NB4 (cell line): ENCODE measurements around the gene ZNF772.

ENCODE experiments used
- DNase-seq: peaks from one replicate; pipeline ENCODE4 v3.0.0; 2010; ENCODE audit warnings: low read depth
- H3K4me3 ChIP-seq: one replicate; pipeline ENCODE4 v1.5.1; 2011; ENCODE audit warnings: mild to moderate bottlenecking, low read depth, low read length, moderate library complexity
- MYC ChIP-seq: IDR thresholded peaks from 2 replicates; pipeline ENCODE4 v1.6.1; 2011; ENCODE audit warnings: low read depth, low read length
- POLR2A ChIP-seq: IDR thresholded peaks from 2 replicates; pipeline ENCODE4 v1.6.1; 2011; ENCODE audit warnings: mild to moderate bottlenecking; ENCODE audit not compliant: insufficient read length; ENCODE audit errors: extremely low read depth
- TF ChIP-seq, protein P1 (sequence below): IDR thresholded peaks from 2 replicates; pipeline ENCODE4 v1.6.1; 2011; ENCODE audit warnings: low read depth, low read length
- TF ChIP-seq, protein P2 (sequence below): IDR thresholded peaks from one replicate; pipeline ENCODE4 v1.5.1; 2012; ENCODE audit warnings: low read depth, low read length

The ZNF772 gene

DNA sequence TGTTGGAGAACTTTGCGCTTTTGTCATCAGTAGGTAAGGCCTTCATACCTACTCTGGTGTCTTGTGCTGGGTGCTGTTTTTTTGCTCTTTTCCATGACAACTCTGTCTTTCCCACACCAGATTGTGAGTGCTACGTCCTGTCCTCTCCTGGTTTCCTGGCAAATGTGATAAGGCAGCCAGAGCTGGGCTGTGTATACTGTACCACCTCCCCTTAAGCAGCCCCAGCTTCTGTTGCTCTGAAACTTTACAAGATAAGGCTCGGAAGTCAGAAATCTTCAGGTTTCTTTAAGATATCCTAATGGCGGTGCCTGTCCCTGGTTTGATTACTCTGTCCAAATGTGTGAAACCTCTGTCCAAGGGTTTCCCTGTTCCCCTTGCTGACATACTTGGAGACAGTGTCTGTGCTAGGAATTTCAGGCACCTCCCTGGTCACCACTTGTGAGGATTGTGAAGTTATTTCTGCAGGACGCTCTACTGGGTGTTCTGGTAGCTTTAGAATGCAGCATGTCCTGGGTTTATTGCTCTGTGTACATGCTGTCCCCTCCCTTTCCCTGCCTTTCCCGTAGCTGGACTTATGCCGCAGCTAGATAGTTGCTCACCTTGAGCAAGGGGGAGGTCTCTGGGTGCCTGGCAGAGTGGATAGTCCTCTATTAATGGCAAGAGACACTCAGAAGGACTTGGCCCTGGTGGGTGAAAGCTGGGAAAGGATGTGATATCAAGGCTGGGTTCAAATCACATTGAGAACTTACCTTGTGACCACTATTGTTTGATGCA, 35.2 kb downstream of the ZNF772 start:
- TF ChIP-seq POLR2A (no peak), MYC (no peak)
- TF ChIP-seq, protein P1, sequence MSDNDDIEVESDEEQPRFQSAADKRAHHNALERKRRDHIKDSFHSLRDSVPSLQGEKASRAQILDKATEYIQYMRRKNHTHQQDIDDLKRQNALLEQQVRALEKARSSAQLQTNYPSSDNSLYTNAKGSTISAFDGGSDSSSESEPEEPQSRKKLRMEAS = no peak
- TF ChIP-seq, protein P2, sequence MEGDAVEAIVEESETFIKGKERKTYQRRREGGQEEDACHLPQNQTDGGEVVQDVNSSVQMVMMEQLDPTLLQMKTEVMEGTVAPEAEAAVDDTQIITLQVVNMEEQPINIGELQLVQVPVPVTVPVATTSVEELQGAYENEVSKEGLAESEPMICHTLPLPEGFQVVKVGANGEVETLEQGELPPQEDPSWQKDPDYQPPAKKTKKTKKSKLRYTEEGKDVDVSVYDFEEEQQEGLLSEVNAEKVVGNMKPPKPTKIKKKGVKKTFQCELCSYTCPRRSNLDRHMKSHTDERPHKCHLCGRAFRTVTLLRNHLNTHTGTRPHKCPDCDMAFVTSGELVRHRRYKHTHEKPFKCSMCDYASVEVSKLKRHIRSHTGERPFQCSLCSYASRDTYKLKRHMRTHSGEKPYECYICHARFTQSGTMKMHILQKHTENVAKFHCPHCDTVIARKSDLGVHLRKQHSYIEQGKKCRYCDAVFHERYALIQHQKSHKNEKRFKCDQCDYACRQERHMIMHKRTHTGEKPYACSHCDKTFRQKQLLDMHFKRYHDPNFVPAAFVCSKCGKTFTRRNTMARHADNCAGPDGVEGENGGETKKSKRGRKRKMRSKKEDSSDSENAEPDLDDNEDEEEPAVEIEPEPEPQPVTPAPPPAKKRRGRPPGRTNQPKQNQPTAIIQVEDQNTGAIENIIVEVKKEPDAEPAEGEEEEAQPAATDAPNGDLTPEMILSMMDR = no peak
- H3K4me3 ChIP-seq = no peak overlapping the region
- DNase-seq = no peak

DNA sequence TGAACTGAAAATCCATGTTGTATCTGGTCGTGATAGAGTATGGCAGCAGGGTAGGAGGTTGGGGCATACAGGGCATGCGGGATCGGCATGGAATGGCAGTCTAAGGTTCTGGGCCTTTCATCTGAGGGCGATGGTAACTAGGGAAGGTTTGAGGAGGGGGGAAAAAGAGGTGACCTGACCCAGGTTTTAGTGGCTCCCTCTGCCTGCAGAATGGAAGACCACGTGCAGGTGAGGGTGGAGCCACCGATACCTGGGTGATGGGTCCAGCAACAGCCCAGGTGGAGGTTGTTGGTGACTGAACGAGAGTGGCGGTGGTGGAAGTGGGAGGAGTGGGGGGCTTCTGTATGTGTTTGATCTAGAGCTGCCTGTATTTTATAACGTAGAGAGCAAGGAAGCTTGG, 38.4 kb downstream of the ZNF772 start:
- TF ChIP-seq, protein P1 = no peak
- TF ChIP-seq MYC = no peak
- TF ChIP-seq, protein P2 = no peak
- no peak for TF ChIP-seq POLR2A
- no peak overlapping the region for H3K4me3 ChIP-seq
- no peak for DNase-seq

DNA sequence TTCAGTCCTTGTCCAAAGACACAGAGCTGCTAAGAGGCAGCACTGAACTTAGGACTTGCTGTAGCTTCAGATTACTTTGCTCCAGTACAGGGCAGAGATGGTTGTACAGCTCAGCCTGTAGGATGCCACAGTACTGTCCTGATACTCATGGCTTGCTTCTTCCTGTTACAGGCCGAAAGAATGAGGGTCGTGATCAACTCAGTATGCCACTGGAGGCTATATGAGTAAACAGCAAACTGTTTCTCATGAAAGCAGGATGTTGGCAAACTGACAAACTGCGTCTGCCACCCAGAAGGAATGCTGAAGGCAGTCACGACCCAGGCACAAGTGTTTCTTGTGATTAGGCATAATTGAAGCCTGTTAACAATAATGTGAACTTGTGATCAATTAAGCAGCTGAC, 39.4 kb downstream of the ZNF772 start:
- no peak overlapping the region for H3K4me3 ChIP-seq
- TF ChIP-seq, protein P1 = no peak
- TF ChIP-seq MYC (no peak), POLR2A (no peak)
- TF ChIP-seq, protein P2 = no peak
- no peak for DNase-seq

DNA sequence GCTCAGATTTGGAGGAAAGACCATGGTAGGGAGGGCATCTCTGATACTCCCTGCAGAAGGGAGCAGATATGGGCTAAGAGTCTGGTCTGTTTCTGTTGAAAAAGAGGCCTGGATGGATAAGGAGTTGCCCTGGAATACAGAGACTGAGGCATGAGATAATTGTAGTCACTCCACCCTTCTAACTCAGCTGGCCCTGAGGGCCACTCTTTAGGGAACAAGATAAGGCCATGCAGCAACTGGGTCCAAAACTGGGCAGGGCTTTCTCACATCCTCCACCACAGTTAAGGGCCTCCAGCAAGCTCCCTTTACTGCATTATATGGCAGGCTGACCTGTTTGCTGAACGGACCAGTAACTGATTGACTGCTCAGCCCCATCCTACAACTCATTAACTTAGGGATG, 40.9 kb downstream of the ZNF772 start:
- TF ChIP-seq, protein P2 = no peak
- no peak for TF ChIP-seq POLR2A
- no peak for TF ChIP-seq MYC
- TF ChIP-seq, protein P1 = no peak
- H3K4me3 ChIP-seq = peak overlapping the region; percentile 82

DNA sequence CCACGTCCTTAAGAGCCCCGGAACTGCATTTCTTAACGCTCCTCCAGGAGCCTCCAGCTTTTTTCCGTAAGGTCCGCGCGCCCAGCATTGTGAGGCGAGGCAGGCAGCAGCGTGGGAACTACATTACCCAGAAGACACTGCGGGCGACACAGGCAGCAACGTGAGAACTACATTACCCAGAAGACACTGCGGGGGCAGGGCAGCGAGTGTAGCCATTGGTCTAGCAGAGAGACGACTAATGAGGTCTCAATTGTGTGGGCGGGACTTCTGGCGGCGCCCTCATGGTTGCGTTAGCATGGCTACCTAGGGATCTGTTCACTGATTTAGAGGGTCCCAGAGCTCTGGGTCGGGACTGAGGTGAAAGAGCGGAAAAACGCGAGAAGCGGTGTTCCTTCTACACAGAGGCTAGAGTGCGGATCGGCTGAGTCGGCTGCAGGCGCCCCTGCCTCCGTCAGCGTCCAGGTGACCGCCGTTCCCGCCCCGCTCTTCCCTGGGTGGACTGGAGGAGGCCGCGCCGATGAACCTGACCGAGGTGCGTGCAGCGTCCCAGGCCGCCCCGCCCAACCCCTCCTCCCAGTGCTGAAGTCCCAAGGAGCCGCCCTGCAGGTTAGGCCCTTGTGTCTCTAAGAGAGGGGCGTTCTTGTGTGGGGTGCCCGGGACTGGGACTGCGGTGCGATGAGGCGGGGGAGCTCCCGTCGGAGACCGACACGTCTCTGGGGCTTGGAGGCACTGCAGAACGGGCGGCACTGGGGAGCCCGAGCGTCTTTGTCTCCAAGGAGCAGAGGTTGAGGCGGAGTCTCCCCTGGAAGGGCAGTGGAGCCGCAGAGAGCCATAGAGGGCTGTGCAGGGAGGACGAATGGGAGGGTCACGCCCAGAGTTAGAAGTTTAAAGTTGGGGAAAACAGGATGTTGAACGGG, 42.0 kb downstream of the ZNF772 start, which contains the start of gene ZNF749:
TSS of gene ZNF749 (plus strand) at position 264 of the 917 bp plus-strand sequence. CDS start at position 518, 254 bp downstream.
- peak within 1 kb of the TSS; percentile 82 for H3K4me3 ChIP-seq
- DNase-seq = peak; percentile 95
- peak; percentile 88 for TF ChIP-seq MYC
- TF ChIP-seq, protein P1 = peak; percentile 67
- TF ChIP-seq, protein P2 = no peak
- peak; percentile 55 for TF ChIP-seq POLR2A

More for the DNA sequence above, 40.9 kb downstream of the ZNF772 start:
- DNase-seq = no peak
